ENCODE data around the gene CNTNAP2.

GRCh38 chr7:147047696-147048095 is 931.1 kb downstream of the CNTNAP2 start:
- TF ChIP-seq, protein P1, sequence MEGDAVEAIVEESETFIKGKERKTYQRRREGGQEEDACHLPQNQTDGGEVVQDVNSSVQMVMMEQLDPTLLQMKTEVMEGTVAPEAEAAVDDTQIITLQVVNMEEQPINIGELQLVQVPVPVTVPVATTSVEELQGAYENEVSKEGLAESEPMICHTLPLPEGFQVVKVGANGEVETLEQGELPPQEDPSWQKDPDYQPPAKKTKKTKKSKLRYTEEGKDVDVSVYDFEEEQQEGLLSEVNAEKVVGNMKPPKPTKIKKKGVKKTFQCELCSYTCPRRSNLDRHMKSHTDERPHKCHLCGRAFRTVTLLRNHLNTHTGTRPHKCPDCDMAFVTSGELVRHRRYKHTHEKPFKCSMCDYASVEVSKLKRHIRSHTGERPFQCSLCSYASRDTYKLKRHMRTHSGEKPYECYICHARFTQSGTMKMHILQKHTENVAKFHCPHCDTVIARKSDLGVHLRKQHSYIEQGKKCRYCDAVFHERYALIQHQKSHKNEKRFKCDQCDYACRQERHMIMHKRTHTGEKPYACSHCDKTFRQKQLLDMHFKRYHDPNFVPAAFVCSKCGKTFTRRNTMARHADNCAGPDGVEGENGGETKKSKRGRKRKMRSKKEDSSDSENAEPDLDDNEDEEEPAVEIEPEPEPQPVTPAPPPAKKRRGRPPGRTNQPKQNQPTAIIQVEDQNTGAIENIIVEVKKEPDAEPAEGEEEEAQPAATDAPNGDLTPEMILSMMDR (conservative IDR thresholded peaks at IDR 0.05), result no peak
- no peak for TF ChIP-seq ZFX (IDR thresholded peaks at IDR 0.05)

Measured in C4-2B (cell line).